ENCODE measurements around the gene KNOP1.

The KNOP1 gene

GRCh38 chr16:19717741-19718623 is at the start of gene KNOP1, which contains the start of gene IQCK:
KNOP1 (minus strand) TSS chr16:19718227; CDS start chr16:19715035, 3,192 bp downstream.
IQCK (plus strand) TSS chr16:19718271; CDS start chr16:19718307, 36 bp downstream.
- peak; percentile 81 to 94 (median 90) for DNase-seq

- DNase-seq, result no peak
These were observed 49.5 kb upstream of the KNOP1 start for GRCh38 chr16:19767497-19767896.

- DNase-seq, result no peak
These were observed 49.0 kb upstream of the KNOP1 start for GRCh38 chr16:19766988-19767387.

- no peak for DNase-seq
These were observed 48.5 kb upstream of the KNOP1 start for GRCh38 chr16:19766554-19766884.

- no peak for DNase-seq
These were observed 48.0 kb upstream of the KNOP1 start for GRCh38 chr16:19765860-19766553.

GRCh38 chr16:19760356-19761060 is 42.5 kb upstream of the KNOP1 start:
- no peak for DNase-seq

- peak in 2 of 3 experiments; percentile 4 to 42 for DNase-seq
These were observed 40.0 kb upstream of the KNOP1 start for GRCh38 chr16:19757762-19758595.

GRCh38 chr16:19757026-19757425 is 39.0 kb upstream of the KNOP1 start:
- no peak for DNase-seq

GRCh38 chr16:19755268-19755667 is 37.2 kb upstream of the KNOP1 start:
- no peak for DNase-seq

- DNase-seq, result no peak
These were observed 36.6 kb upstream of the KNOP1 start for GRCh38 chr16:19754644-19755036.

- DNase-seq, result no peak
These were observed 36.0 kb upstream of the KNOP1 start for GRCh38 chr16:19753815-19754643.

- no peak for DNase-seq
These were observed 33.7 kb upstream of the KNOP1 start for GRCh38 chr16:19751478-19752385.

- no peak for DNase-seq
These were observed 31.6 kb upstream of the KNOP1 start for GRCh38 chr16:19749571-19750080.

- peak in 1 of 3 experiments; percentile 45 for DNase-seq
These were observed 30.6 kb upstream of the KNOP1 start for GRCh38 chr16:19748389-19749168.

- no peak for DNase-seq
These were observed 28.5 kb upstream of the KNOP1 start for GRCh38 chr16:19746561-19746960.

GRCh38 chr16:19745286-19746010 is 27.4 kb upstream of the KNOP1 start:
- no peak for DNase-seq

- DNase-seq, result peak in 1 of 3 experiments; percentile 58
These were observed 26.6 kb upstream of the KNOP1 start for GRCh38 chr16:19744670-19745069.

GRCh38 chr16:19743816-19744159 is 25.8 kb upstream of the KNOP1 start:
- no peak for DNase-seq

- no peak for DNase-seq
These were observed 23.3 kb upstream of the KNOP1 start for GRCh38 chr16:19741354-19741753.

All from NCI-H1417 (cell line).